GM12878 (cell line): ENCODE results near the gene PCBP4. TPM values are rescaled to one million over a fixed set of nuclear protein-coding genes. Genes with fewer than 3 reads are reported as not detected.

ENCODE experiments used
- ATAC-seq: fragments of 200-7000 bp; cut with Tn5 transposase; 3 replicates; pipeline ENCODE4 v1.9.1; 2020; ENCODE audit warnings: mild to moderate bottlenecking, moderate library complexity
- BruUV-seq: library from RNA; stranded (reverse); fragments of 400-500 nt; replicated peaks from 2 replicates; lab custom pipeline; 2021; lab: Mats Ljungman, UMichigan
- CTCF ChIA-PET: fragments of 300-600 bp; sonication (Branson Sonifier 250); formaldehyde crosslinking; extraction: SDS; loops from one replicate; lab custom pipeline; 2021; ENCODE audit warnings: inconsistent platforms; lab: Yijun Ruan, JAX
- POLR2A ChIA-PET: fragments of 350-600 bp; formaldehyde crosslinking; extraction: SDS; loops from one replicate; lab custom pipeline; 2021; ENCODE audit warnings: inconsistent platforms; lab: Charles Lee
- RAD21 ChIA-PET: fragments of 300-600 bp; sonication (Branson Sonifier 250); formaldehyde crosslinking; loops from one replicate; lab custom pipeline; 2023; ENCODE audit warnings: antibody characterized with exemption; ENCODE audit not compliant: unreplicated experiment; lab: Charles Lee
- SMC1A ChIA-PET: fragments of 300-600 bp; sonication (Branson Sonifier 250); formaldehyde crosslinking; loops from one replicate; lab custom pipeline; 2023; ENCODE audit not compliant: unreplicated experiment, uncharacterized antibody; lab: Charles Lee
- DNase-seq: peaks from one replicate; pipeline ENCODE4 v3.0.0-alpha.2; 2011; ENCODE audit warnings: low read depth, low spot score
- FAIRE-seq: peaks from 3 replicates; lab custom pipeline; 2011; peaks lifted over from hg19 to GRCh38; lab: Jason Lieb, UNC
- H2AFZ ChIP-seq: 2 replicates; pipeline ENCODE4 v1.6.0; 2011; ENCODE audit warnings: low read depth, low read length, control low read depth; ENCODE audit not compliant: control insufficient read depth
- H3K27ac ChIP-seq: 2 replicates; pipeline ENCODE4 v1.5.1; 2011; ENCODE audit warnings: control low read depth; ENCODE audit not compliant: control insufficient read depth, insufficient read depth
- H3K27me3 ChIP-seq, 2 experiments: replicated peaks in 1 of 2; 2 replicates each; pipeline versions ENCODE4 v1.6.0 to v1.6.1; 2011; ENCODE audit warnings: low read length in 1 of 2; ENCODE audit not compliant: control insufficient read depth in 2 of 2, insufficient read depth in 2 of 2
- H3K36me3 ChIP-seq, 2 experiments: 2 replicates each; pipeline ENCODE4 v1.5.1; 2011; ENCODE audit warnings: low read length in 1 of 2; ENCODE audit not compliant: control insufficient read depth in 2 of 2, insufficient read depth in 2 of 2
- H3K4me1 ChIP-seq: 2 replicates; pipeline ENCODE4 v1.6.1; 2011; ENCODE audit warnings: mild to moderate bottlenecking, low read length, moderate library complexity, mixed read lengths; ENCODE audit not compliant: control insufficient read depth, insufficient read depth
- H3K4me2 ChIP-seq: 2 replicates; pipeline ENCODE4 v1.6.0; 2011; ENCODE audit warnings: control low read depth; ENCODE audit not compliant: control insufficient read depth, insufficient read depth
- H3K4me3 ChIP-seq: fragments of 200-600 bp; sonication (generic); 2 replicates; pipeline ENCODE4 v1.5.1; 2016
- H3K79me2 ChIP-seq: 2 replicates; pipeline ENCODE4 v1.6.0; 2011; ENCODE audit warnings: low read length; ENCODE audit not compliant: control insufficient read depth, insufficient read depth
- H3K9ac ChIP-seq: 2 replicates; pipeline ENCODE4 v1.8.0; 2011; ENCODE audit warnings: low read length, control low read depth, mixed read lengths; ENCODE audit not compliant: control insufficient read depth, insufficient read depth
- H3K9me3 ChIP-seq: replicated peaks from 3 replicates; pipeline ENCODE4 v1.5.1; 2011; ENCODE audit warnings: mild to moderate bottlenecking, low read length; ENCODE audit not compliant: control insufficient read depth, insufficient read depth
- H4K20me1 ChIP-seq: 2 replicates; pipeline ENCODE4 v1.6.0; 2011; ENCODE audit not compliant: control insufficient read depth, insufficient read depth
- ASH2L ChIP-seq: fragments of 300-600, 200-600 bp; sonication (generic); IDR thresholded peaks from 2 replicates; pipeline ENCODE4 v1.6.1; 2017; ENCODE audit warnings: low read depth, mild to moderate bottlenecking, borderline replicate concordance
- CBFB ChIP-seq: IDR thresholded peaks from 2 replicates; pipeline ENCODE4 v1.6.1; 2016; ENCODE audit warnings: antibody characterized with exemption, low read depth
- CBX5 ChIP-seq: sonication (generic); IDR thresholded peaks from 2 replicates; pipeline ENCODE4 v1.6.1; 2016; ENCODE audit warnings: low read depth, moderate library complexity, mild to moderate bottlenecking, inconsistent platforms
- CHD2 ChIP-seq: IDR thresholded peaks from 2 replicates; pipeline ENCODE4 v1.6.1; 2011; ENCODE audit warnings: low read depth, low read length, improper control_type of control experiment, borderline replicate concordance
- HCFC1 ChIP-seq: fragments of 150-350 bp; IDR thresholded peaks from 2 replicates; pipeline ENCODE4 v1.6.1; 2014; ENCODE audit warnings: low read length
- KAT2A ChIP-seq: conservative IDR thresholded peaks from 2 replicates; pipeline ENCODE4 v1.6.1; 2011; ENCODE audit warnings: low read depth, low read length; ENCODE audit not compliant: control insufficient read depth
- NR2F1 ChIP-seq: fragments of 450-650 bp; conservative IDR thresholded peaks from 2 replicates; pipeline ENCODE4 v1.6.1; 2017; ENCODE audit warnings: mild to moderate bottlenecking
- NRF1 ChIP-seq: conservative IDR thresholded peaks from 2 replicates; pipeline ENCODE4 v1.6.1; 2011; ENCODE audit warnings: mild to moderate bottlenecking, low read depth, low read length, improper control_type of control experiment
- PAX5 ChIP-seq: IDR thresholded peaks from 2 replicates; pipeline ENCODE4 v1.6.1; 2011; ENCODE audit warnings: low read depth, low read length, borderline replicate concordance
- RELA ChIP-seq: fragments of 450-650 bp; IDR thresholded peaks from 2 replicates; pipeline ENCODE4 v1.8.0; 2014; ENCODE audit warnings: borderline replicate concordance; ENCODE audit not compliant: partially characterized antibody
- SIX5 ChIP-seq: IDR thresholded peaks from 2 replicates; pipeline ENCODE4 v1.6.1; 2011; ENCODE audit warnings: mild to moderate bottlenecking, low read depth, low read length, moderate library complexity; ENCODE audit not compliant: severe bottlenecking
- SMAD5 ChIP-seq: IDR thresholded peaks from 2 replicates; pipeline ENCODE4 v1.6.1; 2016; ENCODE audit warnings: antibody characterized with exemption, low read depth
- SP1 ChIP-seq: IDR thresholded peaks from one replicate; pipeline ENCODE4 v1.6.1; 2011; ENCODE audit warnings: low read depth, low read length
- WRNIP1 ChIP-seq: IDR thresholded peaks from 2 replicates; pipeline ENCODE4 v1.6.1; 2011; ENCODE audit warnings: low read depth, low read length, improper control_type of control experiment, borderline replicate concordance
- YBX1 ChIP-seq: fragments of 450-650 bp; IDR thresholded peaks from 2 replicates; pipeline ENCODE4 v1.6.1; 2016; ENCODE audit warnings: antibody characterized with exemption
- ZBTB33 ChIP-seq: fragments of 450-650 bp; IDR thresholded peaks from 2 replicates; pipeline ENCODE4 v1.6.1; 2017; ENCODE audit warnings: mild to moderate bottlenecking
- WGBS: methylation state at CpG from one replicate; pipeline ENCODE4 v1.1.6; 2016; ENCODE audit warnings: low lambda C conversion rate; ENCODE audit not compliant: insufficient replicate concordance, insufficient coverage; ENCODE audit errors: missing lambda C conversion rate; 5-methylcytosine and 5-hydroxymethylcytosine counted together
- in situ Hi-C: fragments of 300-500 bp; cut with MboI; formaldehyde crosslinking; loops from 9 replicates; pipeline ENCODE4 v1.14.3; 2018; ENCODE audit warnings: mixed read lengths
- intact Hi-C: fragments of 100-400 bp; cut with micrococcal nuclease; formaldehyde crosslinking; loops from one replicate; pipeline ENCODE4 v1.14.2; 2022; ENCODE audit not compliant: unreplicated experiment
- polyA plus RNA-seq, 11 experiments: library from polyadenylated mRNA; depleted of rRNA in 4 of 11; unstranded in 6 of 11; stranded (reverse) in 5 of 11; fragments of >200 nt; fragmentation: Nextera tagmentation in 4 of 11; fragmentation: Illumina TruSeq in 1 of 11; extraction: Ambion mirVana in 4 of 11; extraction: Trizol in 1 of 11; gene quantifications; 1 replicate in 1 of 11; 2 replicates in 10 of 11; pipeline versions ENCODE4 v1.2.1 to v1.2.3, GENCODE V29; 2011 to 2016; ENCODE audit warnings: inconsistent platforms in 2 of 11, missing spikeins in 2 of 11, low read depth in 1 of 11
- total RNA-seq, 4 experiments: library from RNA; depleted of rRNA in 3 of 4; stranded (reverse); fragments of >200 nt in 3 of 4; fragmentation: Illumina TruSeq in 1 of 4; extraction: Trizol in 1 of 4; gene quantifications; 2 replicates each; pipeline versions ENCODE4 v1.2.1 to v1.2.3, GENCODE V29; 2013 to 2021
- TF ChIP-seq, protein P1 (sequence below): fragments of 450-650 bp; IDR thresholded peaks from 2 replicates; pipeline ENCODE4 v1.6.1; 2016; ENCODE audit warnings: mild to moderate bottlenecking

PCBP4 gene
- total and polyA plus RNA-seq, 10 of the 15 experiments (the other 5 are each of a cell fraction or from before 2014, with no cell fraction given) = 0.05 to 14.5 (median 4.2) TPM

GRCh38 chr3:51962854-51963530 is 4.3 kb downstream of the PCBP4 start:
- no peak for TF ChIP-seq HCFC1
- TF ChIP-seq YBX1 = no peak
- TF ChIP-seq ASH2L = no peak
- TF ChIP-seq, protein P1, sequence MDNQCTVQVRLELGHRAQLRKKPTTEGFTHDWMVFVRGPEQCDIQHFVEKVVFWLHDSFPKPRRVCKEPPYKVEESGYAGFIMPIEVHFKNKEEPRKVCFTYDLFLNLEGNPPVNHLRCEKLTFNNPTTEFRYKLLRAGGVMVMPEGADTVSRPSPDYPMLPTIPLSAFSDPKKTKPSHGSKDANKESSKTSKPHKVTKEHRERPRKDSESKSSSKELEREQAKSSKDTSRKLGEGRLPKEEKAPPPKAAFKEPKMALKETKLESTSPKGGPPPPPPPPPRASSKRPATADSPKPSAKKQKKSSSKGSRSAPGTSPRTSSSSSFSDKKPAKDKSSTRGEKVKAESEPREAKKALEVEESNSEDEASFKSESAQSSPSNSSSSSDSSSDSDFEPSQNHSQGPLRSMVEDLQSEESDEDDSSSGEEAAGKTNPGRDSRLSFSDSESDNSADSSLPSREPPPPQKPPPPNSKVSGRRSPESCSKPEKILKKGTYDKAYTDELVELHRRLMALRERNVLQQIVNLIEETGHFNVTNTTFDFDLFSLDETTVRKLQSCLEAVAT = no peak
- no peak for TF ChIP-seq SIX5
- TF ChIP-seq CHD2 = no peak
- no peak for TF ChIP-seq NRF1
- TF ChIP-seq SMAD5 = no peak
- TF ChIP-seq WRNIP1 = no peak
- TF ChIP-seq CBFB = no peak
- TF ChIP-seq RELA = no peak
- no peak for TF ChIP-seq ZBTB33
- TF ChIP-seq SP1 = no peak
- TF ChIP-seq PAX5 = no peak
- TF ChIP-seq KAT2A = no peak
- no peak for TF ChIP-seq CBX5
- no peak for TF ChIP-seq NR2F1
- no peak for DNase-seq
- Histone ChIP-seq H3K27me3 (no peaks in the 10 kb centered on the region; a peak in 2 of 4 replicates), H3K9ac (no peak overlapping the region), H3K9me3 (no peaks in the 10 kb centered on the region), H4K20me1 (no peaks in the 10 kb centered on the region), H3K4me2 (no peak overlapping the region), H3K27ac (no peak overlapping the region), H3K36me3 (no peaks in the 10 kb centered on the region), H3K4me3 (no peak overlapping the region), H2AFZ (no peak overlapping the region), H3K4me1 (peaks cover 4% of the 10 kb centered on the region; the same call in 1 of the 2 replicates), H3K79me2 (no peaks in the 10 kb centered on the region)
- WGBS = 60% methylated on average over 6 of the region's 6 CpGs
- BruUV-seq = no TSS peak
- ATAC-seq = no peak
- no peak for FAIRE-seq
- ChIA-PET POLR2A (interaction anchor here (0.6 kb wide), 1 partner anchor 21 kb away, joined by 3 read pairs; the partner anchor contains the start of genes PARP3 and RRP9), CTCF (interaction anchor here (0.8 to 1.7 kb wide), 3 partner anchors 11 to 22 kb away, joined by 3 to 7 read pairs (median 3); partner anchors contain the start of genes ABHD14A, ABHD14B and RRP9), SMC1A (interaction anchor here (1.5 kb wide), 1 partner anchor 12 kb away, joined by 3 read pairs; no protein-coding TSS in a partner anchor), RAD21 (interaction anchor here (1.1 kb wide), 1 partner anchor 40 kb away, joined by 3 read pairs; no protein-coding TSS in a partner anchor)
- in situ Hi-C loops (no loop called here), intact Hi-C loops (no loop called here)
